Measurements from ENCODE around the gene PARD6G.

- no peak for TF ChIP-seq RXRA (IDR thresholded peaks at IDR 0.05; ENCODE audit: borderline replicate concordance, low read depth)
- TF ChIP-seq GABPA (IDR thresholded peaks at IDR 0.05; ENCODE audit: low read depth) = no peak
- no peak for TF ChIP-seq CTCF (IDR thresholded peaks at IDR 0.05)
- TF ChIP-seq MEF2A (IDR thresholded peaks at IDR 0.05; ENCODE audit: borderline replicate concordance, low read depth) = no peak
Measured at GRCh38 chr18:80143881-80144280, 103.4 kb downstream of the PARD6G start.

Data from SK-N-SH (cell line).